Measurements from ENCODE around the gene HIGD1C. TPM values are rescaled to one million over a fixed set of nuclear protein-coding genes. Genes with fewer than 3 reads are reported as not detected.
A peak's percentile ranks its signal among the peaks of the same experiment; 100 is the strongest.
"Not testable (repeated sequence)": the region's sequence is repeated elsewhere in the genome, so short reads cannot be mapped to it uniquely, and the experiment has no call there.

The HIGD1C gene
- total and polyA plus RNA-seq, 4 donors = not detected

DNA sequence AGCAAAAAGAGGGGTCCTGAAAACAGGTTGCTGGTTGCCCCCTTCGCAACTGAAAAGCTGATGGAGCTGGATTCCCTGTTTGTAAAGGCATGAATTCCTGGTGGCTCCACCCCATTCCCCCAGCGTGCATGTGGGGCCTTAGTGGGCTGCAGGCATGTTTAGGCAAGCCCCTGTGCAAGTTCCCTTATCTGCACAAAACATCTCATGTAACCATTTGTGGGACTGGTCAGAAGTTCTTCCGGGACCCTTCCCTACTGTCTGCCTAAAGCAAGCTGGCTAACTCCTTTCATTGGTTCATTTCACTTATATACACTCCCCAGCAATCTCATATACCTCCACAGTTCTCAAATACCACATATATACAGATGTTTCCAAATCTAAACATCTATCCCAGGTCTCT is 24.0 kb upstream of the HIGD1C start:
- peaks cover 0 to 12% (median 1%) of the 10 kb centered on the region in 4 donors for H3K36me3 ChIP-seq (ENCODE audit: control insufficient read depth in 4 of 4, insufficient read depth in 4 of 4, low read length in 4 of 4)
- H3K9ac ChIP-seq (ENCODE audit: insufficient read depth in 1 of 2, low read length in 2 of 2) = peak overlapping the region in 1 of 2 donors; percentile 44
- 39 to 53% methylated on average over 3 of the region's 3 CpGs for WGBS, 2 donors
- no peaks in the 10 kb centered on the region for H3K9me3 ChIP-seq (ENCODE audit: control insufficient read depth in 4 of 4, insufficient read depth in 3 of 4, low read length in 3 of 4)
- DNase-seq (no peak), ATAC-seq (ENCODE audit: insufficient read depth, low FRiP score) (no peak)
- TF ChIP-seq, protein P1, sequence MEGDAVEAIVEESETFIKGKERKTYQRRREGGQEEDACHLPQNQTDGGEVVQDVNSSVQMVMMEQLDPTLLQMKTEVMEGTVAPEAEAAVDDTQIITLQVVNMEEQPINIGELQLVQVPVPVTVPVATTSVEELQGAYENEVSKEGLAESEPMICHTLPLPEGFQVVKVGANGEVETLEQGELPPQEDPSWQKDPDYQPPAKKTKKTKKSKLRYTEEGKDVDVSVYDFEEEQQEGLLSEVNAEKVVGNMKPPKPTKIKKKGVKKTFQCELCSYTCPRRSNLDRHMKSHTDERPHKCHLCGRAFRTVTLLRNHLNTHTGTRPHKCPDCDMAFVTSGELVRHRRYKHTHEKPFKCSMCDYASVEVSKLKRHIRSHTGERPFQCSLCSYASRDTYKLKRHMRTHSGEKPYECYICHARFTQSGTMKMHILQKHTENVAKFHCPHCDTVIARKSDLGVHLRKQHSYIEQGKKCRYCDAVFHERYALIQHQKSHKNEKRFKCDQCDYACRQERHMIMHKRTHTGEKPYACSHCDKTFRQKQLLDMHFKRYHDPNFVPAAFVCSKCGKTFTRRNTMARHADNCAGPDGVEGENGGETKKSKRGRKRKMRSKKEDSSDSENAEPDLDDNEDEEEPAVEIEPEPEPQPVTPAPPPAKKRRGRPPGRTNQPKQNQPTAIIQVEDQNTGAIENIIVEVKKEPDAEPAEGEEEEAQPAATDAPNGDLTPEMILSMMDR (IDR thresholded peaks at IDR 0.05; ENCODE audit: control extremely low read depth, extremely low read depth) = no peak
- H3K4me3 ChIP-seq = no peak overlapping the region
- H3K27me3 ChIP-seq (ENCODE audit: control insufficient read depth in 3 of 3, insufficient read depth in 3 of 3, low read length in 2 of 3) = no peaks in the 10 kb centered on the region
- peaks cover 0 to 37% (median 8%) of the 10 kb centered on the region in 5 donors for H3K4me1 ChIP-seq (ENCODE audit: control insufficient read depth in 5 of 5, insufficient read depth in 5 of 5, low read length in 5 of 5)
- H3K27ac ChIP-seq (ENCODE audit: low read depth in 1 of 2, low read length in 1 of 2) = no peak overlapping the region

DNA sequence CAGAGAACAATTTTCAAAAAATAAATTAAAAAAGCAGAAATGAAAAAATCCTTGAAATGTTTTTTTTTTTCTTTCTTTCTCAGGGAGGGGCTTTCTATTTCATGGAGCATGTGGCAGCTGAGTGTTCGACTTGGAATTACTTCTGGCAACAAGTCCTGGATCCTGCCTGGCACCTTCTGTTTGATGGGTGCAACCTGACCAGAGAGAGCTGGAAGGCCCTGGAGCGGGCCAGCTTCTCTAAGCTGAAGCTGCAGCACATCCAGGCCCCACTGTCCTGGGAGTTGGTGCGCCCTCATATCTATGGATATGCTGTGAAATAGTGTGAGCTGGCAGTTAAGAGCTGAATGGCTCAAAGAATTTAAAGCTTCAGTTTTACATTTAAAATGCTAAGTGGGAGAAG is 22.5 kb upstream of the HIGD1C start:
- 87 to 95% methylated on average over 3 of the region's 3 CpGs for WGBS, 2 donors
- no peak overlapping the region for H3K4me3 ChIP-seq
- DNase-seq (no peak), ATAC-seq (ENCODE audit: insufficient read depth, low FRiP score) (no peak)
- peaks cover 3 to 35% (median 12%) of the 10 kb centered on the region in 5 donors for H3K4me1 ChIP-seq (ENCODE audit: control insufficient read depth in 5 of 5, insufficient read depth in 5 of 5, low read length in 5 of 5)
- H3K36me3 ChIP-seq (ENCODE audit: control insufficient read depth in 4 of 4, insufficient read depth in 4 of 4, low read length in 4 of 4) = peaks cover 0 to 20% (median 3%) of the 10 kb centered on the region in 4 donors
- H3K27ac ChIP-seq (ENCODE audit: low read depth in 1 of 2, low read length in 1 of 2) = no peak overlapping the region
- H3K9me3 ChIP-seq (ENCODE audit: control insufficient read depth in 4 of 4, insufficient read depth in 3 of 4, low read length in 3 of 4) = no peaks in the 10 kb centered on the region
- TF ChIP-seq, protein P1 (IDR thresholded peaks at IDR 0.05; ENCODE audit: control extremely low read depth, extremely low read depth) = no peak
- H3K9ac ChIP-seq (ENCODE audit: insufficient read depth in 1 of 2, low read length in 2 of 2) = no peak overlapping the region
- no peaks in the 10 kb centered on the region for H3K27me3 ChIP-seq (ENCODE audit: control insufficient read depth in 3 of 3, insufficient read depth in 3 of 3, low read length in 2 of 3)

DNA sequence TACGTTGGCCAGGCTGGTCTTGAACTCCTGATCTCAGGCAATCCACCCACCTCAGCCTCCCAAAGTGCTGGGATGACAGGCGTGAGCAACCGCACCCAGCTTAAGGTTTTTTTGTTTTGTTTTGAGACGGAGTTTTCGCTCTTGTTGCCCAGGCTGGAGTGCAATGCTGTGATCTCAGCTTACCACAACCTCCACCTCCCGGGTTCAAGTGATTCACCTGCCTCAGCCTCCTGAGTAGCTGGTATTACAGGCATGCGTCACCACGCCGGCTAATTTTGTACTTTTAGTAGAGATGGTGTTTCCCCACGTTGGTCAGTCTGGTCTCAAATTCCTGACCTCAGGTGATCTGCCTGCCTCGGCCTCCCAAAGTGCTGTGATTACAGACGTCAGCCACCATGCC is 21.9 kb upstream of the HIGD1C start:
- 87 to 89% methylated on average over 12 of the region's 12 CpGs for WGBS, 2 donors
- H3K4me1 ChIP-seq (ENCODE audit: control insufficient read depth in 5 of 5, insufficient read depth in 5 of 5, low read length in 5 of 5) = peaks cover 5 to 41% (median 12%) of the 10 kb centered on the region in 5 donors
- not testable (repeated sequence) for ATAC-seq (ENCODE audit: insufficient read depth, low FRiP score)

DNA sequence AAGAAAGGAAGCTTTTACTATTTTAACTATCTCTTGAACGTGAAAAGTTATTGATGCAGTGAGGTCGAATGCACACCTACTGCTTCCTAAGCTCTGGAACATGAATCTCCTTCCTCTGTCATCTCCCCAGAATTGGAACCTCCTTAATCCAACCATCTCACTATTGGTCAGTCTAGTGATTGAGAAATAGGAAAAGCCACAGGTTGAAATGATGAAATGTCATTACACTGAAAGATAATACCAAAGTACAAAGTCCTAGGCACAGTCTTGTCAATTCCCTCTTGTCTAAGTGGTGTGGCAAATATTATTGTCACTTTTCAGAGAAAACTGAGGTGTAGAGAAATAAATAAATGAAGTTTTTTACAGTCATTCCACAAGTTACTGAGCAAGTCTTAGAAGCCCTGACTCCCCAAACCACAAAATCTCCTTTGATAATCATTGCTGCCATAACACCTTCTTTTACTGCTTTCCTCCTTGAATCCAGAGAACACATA is 19.5 kb upstream of the HIGD1C start:
- peaks cover 0 to 7% (median 3%) of the 10 kb centered on the region in 4 donors for H3K9me3 ChIP-seq (ENCODE audit: control insufficient read depth in 4 of 4, insufficient read depth in 3 of 4, low read length in 3 of 4)
- TF ChIP-seq, protein P1 (IDR thresholded peaks at IDR 0.05; ENCODE audit: control extremely low read depth, extremely low read depth) = no peak
- no peak for DNase-seq
- 58 to 74% methylated on average over 2 of the region's 2 CpGs for WGBS, 2 donors
- H3K4me1 ChIP-seq (ENCODE audit: control insufficient read depth in 5 of 5, insufficient read depth in 5 of 5, low read length in 5 of 5) = peaks cover 5 to 26% (median 9%) of the 10 kb centered on the region in 5 donors
- H3K36me3 ChIP-seq (ENCODE audit: control insufficient read depth in 4 of 4, insufficient read depth in 4 of 4, low read length in 4 of 4) = peaks cover 0 to 20% (median 7%) of the 10 kb centered on the region in 4 donors
- ATAC-seq (ENCODE audit: insufficient read depth, low FRiP score) = no peak
- no peak overlapping the region for H3K27ac ChIP-seq (ENCODE audit: low read depth in 1 of 2, low read length in 1 of 2)
- H3K9ac ChIP-seq (ENCODE audit: insufficient read depth in 1 of 2, low read length in 2 of 2) = no peak overlapping the region
- no peaks in the 10 kb centered on the region for H3K27me3 ChIP-seq (ENCODE audit: control insufficient read depth in 3 of 3, insufficient read depth in 3 of 3, low read length in 2 of 3)
- H3K4me3 ChIP-seq = no peak overlapping the region

More for the DNA sequence above, 21.9 kb upstream of the HIGD1C start:
- not testable (repeated sequence) for H3K4me3 ChIP-seq; DNase-seq; H3K9me3 ChIP-seq (ENCODE audit: control insufficient read depth in 4 of 4, insufficient read depth in 3 of 4, low read length in 3 of 4); H3K9ac ChIP-seq (ENCODE audit: insufficient read depth in 1 of 2, low read length in 2 of 2); H3K27me3 ChIP-seq (ENCODE audit: control insufficient read depth in 3 of 3, insufficient read depth in 3 of 3, low read length in 2 of 3)
- Histone ChIP-seq H3K27ac (ENCODE audit: low read depth in 1 of 2, low read length in 1 of 2) (peak overlapping the region in 1 of 2 donors; percentile 67), H3K36me3 (ENCODE audit: control insufficient read depth in 4 of 4, insufficient read depth in 4 of 4, low read length in 4 of 4) (peaks cover 0 to 20% (median 3%) of the 10 kb centered on the region in 4 donors)
